NCI-H1694 (cell line): ENCODE measurements around the gene TP53RK.

ENCODE experiments used
- DNase-seq: peaks from one replicate; lab custom pipeline; 2025; lab: John Stamatoyannopoulos, UW

The TP53RK gene

GRCh38 chr20:46638134-46638897, 50.9 kb downstream of the TP53RK start:
- no peak for DNase-seq

GRCh38 chr20:46637427-46638133, 51.7 kb downstream of the TP53RK start:
- no peak for DNase-seq

- DNase-seq, result no peak
These were observed 52.2 kb downstream of the TP53RK start for GRCh38 chr20:46637020-46637419.

- DNase-seq, result no peak
These were observed 52.7 kb downstream of the TP53RK start for GRCh38 chr20:46636514-46636913.

GRCh38 chr20:46635514-46636136, 53.6 kb downstream of the TP53RK start:
- DNase-seq, result no peak

GRCh38 chr20:46634528-46634927, 54.7 kb downstream of the TP53RK start:
- DNase-seq, result no peak
